Epithelial cell of esophagus (primary cell): Measurements from ENCODE around the gene LENG9.

ENCODE experiments used
- DNase-seq: peaks from one replicate; pipeline ENCODE4 v3.0.0; 2010; ENCODE audit warnings: low read depth
- H3K4me3 ChIP-seq: 2 replicates; pipeline ENCODE4 v1.5.1; 2011; ENCODE audit warnings: mild to moderate bottlenecking, low read length, control low read depth
- CTCF ChIP-seq: IDR thresholded peaks from 2 replicates; pipeline ENCODE4 v1.5.1; 2011; ENCODE audit warnings: low read depth, mild to moderate bottlenecking, low read length, control low read depth, inconsistent platforms; ENCODE audit not compliant: insufficient read depth; ENCODE audit errors: missing control alignments

The LENG9 gene

DNA sequence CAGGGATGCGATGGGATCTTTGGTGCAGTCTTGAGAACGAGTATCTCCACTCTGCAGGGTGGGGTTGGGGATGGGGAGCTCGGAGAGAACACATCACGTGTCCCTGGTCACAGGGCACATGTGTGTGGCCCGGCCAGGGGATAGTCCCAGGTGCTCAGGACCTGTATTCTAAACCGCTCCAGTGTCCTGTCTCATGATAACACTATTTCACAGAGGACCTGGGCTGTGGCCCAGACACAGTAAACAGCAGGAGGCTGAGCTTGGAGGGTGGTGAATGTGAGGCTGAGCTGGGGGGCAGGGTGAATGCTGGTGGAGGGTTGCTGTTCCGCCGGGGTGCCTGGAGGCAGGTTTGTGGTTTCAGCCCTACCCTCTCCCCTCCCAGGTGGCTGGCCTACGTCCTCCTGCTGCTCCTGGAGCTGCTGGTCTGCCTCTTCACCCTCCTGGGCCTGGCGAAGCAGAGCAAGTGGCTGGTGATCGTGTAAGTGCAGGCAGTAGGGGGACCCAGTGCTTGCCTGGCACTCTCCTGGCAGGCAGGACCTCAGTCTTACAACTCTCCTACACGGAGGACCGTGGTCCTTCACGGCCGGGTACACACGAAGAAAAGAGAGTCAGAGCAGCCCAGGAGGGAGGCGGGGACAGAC lies 37.2 kb downstream of the LENG9 start:
- TF ChIP-seq CTCF, result no peak
- H3K4me3 ChIP-seq, result no peak overlapping the region
- DNase-seq, result no peak

DNA sequence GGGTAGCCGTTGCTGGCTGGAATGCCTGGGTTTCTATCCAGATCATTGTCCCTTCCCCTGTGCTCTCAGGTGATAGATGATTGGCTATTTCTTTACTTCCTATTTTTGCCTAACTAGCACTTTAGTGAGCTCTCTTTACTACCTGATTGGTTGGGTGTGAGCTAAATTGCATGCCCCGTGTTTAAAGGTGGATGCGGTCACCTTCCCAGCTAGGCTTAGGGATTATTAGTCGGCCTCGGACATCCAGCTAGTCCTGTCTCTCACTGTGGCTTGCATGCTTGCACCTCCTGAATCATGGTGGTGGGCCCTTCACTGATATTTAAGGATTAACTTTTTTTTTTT lies 38.2 kb downstream of the LENG9 start:
- TF ChIP-seq CTCF, result no peak
- no peak overlapping the region for H3K4me3 ChIP-seq
- no peak for DNase-seq

- no peak overlapping the region for H3K4me3 ChIP-seq
- no peak for DNase-seq
- no peak for TF ChIP-seq CTCF
These were observed 38.8 kb downstream of the LENG9 start for GRCh38 chr19:54424660-54425381.

- DNase-seq, result no peak
- H3K4me3 ChIP-seq, result no peak overlapping the region
- TF ChIP-seq CTCF, result no peak
These were observed 39.4 kb downstream of the LENG9 start for GRCh38 chr19:54424201-54424600.

DNA sequence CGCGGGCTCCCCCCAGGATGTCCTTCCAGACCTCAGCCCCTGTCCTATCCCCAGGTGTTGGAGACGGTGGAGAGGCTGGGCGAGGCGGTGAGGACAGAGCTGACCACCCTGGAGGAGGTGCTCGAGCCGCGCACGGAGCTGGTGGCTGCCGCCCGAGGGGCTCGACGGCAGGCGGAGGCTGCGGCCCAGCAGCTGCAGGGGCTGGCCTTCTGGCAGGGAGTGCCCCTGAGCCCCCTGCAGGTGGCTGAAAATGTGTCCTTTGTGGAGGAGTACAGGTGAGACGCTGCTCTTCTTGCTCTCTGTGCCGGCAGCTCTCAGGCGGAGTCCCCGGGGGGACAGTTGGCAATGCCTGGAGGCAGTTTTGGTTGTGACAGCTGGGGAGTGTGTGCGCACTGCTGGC lies 41.4 kb downstream of the LENG9 start:
- no peak overlapping the region for H3K4me3 ChIP-seq
- TF ChIP-seq CTCF, result no peak
- DNase-seq, result no peak

DNA sequence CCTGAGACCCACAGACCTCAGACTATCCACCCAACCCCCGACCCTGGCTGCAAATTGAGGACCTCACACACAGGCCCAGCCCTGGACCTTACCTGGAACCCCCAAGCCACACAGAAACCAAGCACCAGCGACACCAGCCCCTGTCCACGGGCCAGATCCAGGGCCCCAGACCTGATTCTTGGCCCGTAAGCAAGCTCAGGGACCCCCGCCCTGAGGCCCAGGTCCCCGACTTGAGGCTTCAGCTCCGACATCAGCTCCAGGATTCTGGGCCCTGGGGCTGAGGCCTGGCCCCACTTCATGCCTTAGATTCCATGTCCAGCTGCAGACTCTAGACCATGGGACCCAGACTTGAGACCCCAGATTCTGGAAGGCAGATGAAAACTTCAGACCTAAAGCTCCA lies 42.1 kb downstream of the LENG9 start:
- H3K4me3 ChIP-seq, result no peak overlapping the region
- no peak for DNase-seq
- no peak for TF ChIP-seq CTCF

DNA sequence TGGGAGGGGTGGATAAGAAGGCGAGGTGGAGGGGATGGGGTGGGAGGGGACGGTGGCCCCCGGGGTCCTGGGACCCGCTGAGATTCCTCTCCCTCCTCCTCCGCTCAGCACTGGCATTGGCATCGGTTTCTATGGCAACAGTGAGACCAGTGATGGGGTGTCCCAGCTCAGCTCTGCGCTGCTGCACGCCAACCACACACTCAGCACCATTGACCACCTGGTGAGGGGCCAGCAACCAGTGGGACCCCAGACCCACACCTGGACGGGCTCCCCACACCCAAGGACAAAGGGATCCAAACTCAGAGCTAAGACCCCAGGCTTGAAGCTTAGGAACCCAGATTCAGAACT lies 42.4 kb downstream of the LENG9 start:
- TF ChIP-seq CTCF, result no peak
- no peak overlapping the region for H3K4me3 ChIP-seq
- no peak for DNase-seq
